ENCODE measurements around the gene BCL10. TPM values are rescaled to one million over a fixed set of nuclear protein-coding genes. Genes with fewer than 3 reads are reported as not detected.
"Not testable (repeated sequence)": the region's sequence is repeated elsewhere in the genome, so short reads cannot be mapped to it uniquely, and the experiment has no call there.

Gene BCL10
- total RNA-seq, 1 donor from 2014 or later, result 18.5 TPM

- H3K4me1 Mint-ChIP-seq, result peaks cover 35% of the 10 kb centered on the region
- H3K27ac Mint-ChIP-seq (ENCODE audit: unreplicated experiment), result peak overlapping the region; percentile 12
- H3K4me3 Mint-ChIP-seq, result peak overlapping the region; percentile 99
- TF ChIP-seq, protein P1, sequence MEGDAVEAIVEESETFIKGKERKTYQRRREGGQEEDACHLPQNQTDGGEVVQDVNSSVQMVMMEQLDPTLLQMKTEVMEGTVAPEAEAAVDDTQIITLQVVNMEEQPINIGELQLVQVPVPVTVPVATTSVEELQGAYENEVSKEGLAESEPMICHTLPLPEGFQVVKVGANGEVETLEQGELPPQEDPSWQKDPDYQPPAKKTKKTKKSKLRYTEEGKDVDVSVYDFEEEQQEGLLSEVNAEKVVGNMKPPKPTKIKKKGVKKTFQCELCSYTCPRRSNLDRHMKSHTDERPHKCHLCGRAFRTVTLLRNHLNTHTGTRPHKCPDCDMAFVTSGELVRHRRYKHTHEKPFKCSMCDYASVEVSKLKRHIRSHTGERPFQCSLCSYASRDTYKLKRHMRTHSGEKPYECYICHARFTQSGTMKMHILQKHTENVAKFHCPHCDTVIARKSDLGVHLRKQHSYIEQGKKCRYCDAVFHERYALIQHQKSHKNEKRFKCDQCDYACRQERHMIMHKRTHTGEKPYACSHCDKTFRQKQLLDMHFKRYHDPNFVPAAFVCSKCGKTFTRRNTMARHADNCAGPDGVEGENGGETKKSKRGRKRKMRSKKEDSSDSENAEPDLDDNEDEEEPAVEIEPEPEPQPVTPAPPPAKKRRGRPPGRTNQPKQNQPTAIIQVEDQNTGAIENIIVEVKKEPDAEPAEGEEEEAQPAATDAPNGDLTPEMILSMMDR (conservative IDR thresholded peaks at IDR 0.05), result no peak
- H3K36me3 Mint-ChIP-seq (ENCODE audit: low read depth), result peaks cover 21% of the 10 kb centered on the region
- H3K27me3 Mint-ChIP-seq (ENCODE audit: low read depth), result no peaks in the 10 kb centered on the region
- no peak for DNase-seq (ENCODE audit: low read depth, low spot score)
- H3K9me3 Mint-ChIP-seq, result peaks cover 5% of the 10 kb centered on the region
Observed at GRCh38 chr1:85258536-85259117, 17.8 kb downstream of the BCL10 start.

DNA sequence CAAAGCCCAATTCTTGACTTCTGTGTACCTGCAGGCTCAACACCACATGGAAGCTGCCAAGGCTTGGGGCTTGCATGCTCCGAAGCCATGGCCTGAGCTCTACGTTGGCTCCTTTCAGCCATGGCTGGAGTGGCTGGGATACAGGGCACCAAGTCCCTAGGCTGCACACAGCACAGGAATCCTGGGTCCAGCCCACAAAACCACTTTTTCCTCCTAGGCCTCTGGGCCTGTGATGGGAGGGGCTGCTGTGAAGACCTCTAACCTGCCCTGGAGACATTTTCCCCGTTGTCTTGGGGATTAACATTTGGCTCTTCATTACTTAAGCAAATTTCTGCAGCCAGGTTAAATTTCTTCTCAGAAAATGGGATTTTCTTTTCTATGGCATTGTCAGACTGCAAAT lies 27.4 kb downstream of the BCL10 start:
- peaks cover 24% of the 10 kb centered on the region for H3K36me3 Mint-ChIP-seq (ENCODE audit: low read depth)
- not testable (repeated sequence) for H3K27ac Mint-ChIP-seq (ENCODE audit: unreplicated experiment); H3K9me3 Mint-ChIP-seq; H3K4me3 Mint-ChIP-seq; H3K4me1 Mint-ChIP-seq; DNase-seq (ENCODE audit: low read depth, low spot score); H3K27me3 Mint-ChIP-seq (ENCODE audit: low read depth)

DNA sequence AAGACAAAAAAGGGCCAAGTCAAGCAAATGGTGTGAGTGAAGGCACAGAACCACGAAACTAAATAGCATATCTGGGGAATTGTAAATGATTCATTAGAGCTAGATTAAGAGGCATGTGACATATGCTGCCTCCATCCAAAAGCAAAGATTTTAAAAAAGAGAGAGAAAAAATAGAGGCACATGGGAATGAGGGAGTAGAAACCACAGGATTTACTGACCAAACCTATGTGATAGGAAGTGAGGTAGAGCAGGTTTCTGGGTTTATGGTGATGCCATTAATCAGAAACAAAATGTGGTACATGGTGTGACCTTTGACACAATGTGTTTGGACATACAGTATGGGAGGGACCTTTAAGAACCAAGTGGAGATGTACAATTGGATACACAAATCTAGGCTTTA lies 30.5 kb downstream of the BCL10 start:
- Mint-ChIP-seq H3K27me3 (ENCODE audit: low read depth) (no peaks in the 10 kb centered on the region), H3K4me3 (no peak overlapping the region), H3K4me1 (no peaks in the 10 kb centered on the region), H3K9me3 (peaks cover 6% of the 10 kb centered on the region), H3K36me3 (ENCODE audit: low read depth) (peaks cover 19% of the 10 kb centered on the region), H3K27ac (ENCODE audit: unreplicated experiment) (no peak overlapping the region)
- DNase-seq (ENCODE audit: low read depth, low spot score), result no peak
- TF ChIP-seq, protein P1 (conservative IDR thresholded peaks at IDR 0.05), result no peak

- Mint-ChIP-seq H3K4me3 (no peak overlapping the region), H3K27ac (ENCODE audit: unreplicated experiment) (no peak overlapping the region), H3K4me1 (no peaks in the 10 kb centered on the region)
Observed at GRCh38 chr1:85245456-85245855, 31.0 kb downstream of the BCL10 start.

GRCh38 chr1:85244271-85245061 lies 32.0 kb downstream of the BCL10 start:
- H3K9me3 Mint-ChIP-seq, result peaks cover 2% of the 10 kb centered on the region
- no peak for DNase-seq (ENCODE audit: low read depth, low spot score)
- TF ChIP-seq, protein P1 (conservative IDR thresholded peaks at IDR 0.05), result no peak
- H3K27me3 Mint-ChIP-seq (ENCODE audit: low read depth), result no peaks in the 10 kb centered on the region
- peaks cover 6% of the 10 kb centered on the region for H3K36me3 Mint-ChIP-seq (ENCODE audit: low read depth)
- no peak overlapping the region for H3K4me3 Mint-ChIP-seq
- H3K27ac Mint-ChIP-seq (ENCODE audit: unreplicated experiment), result peak overlapping the region; percentile 64
- H3K4me1 Mint-ChIP-seq, result no peaks in the 10 kb centered on the region

More at GRCh38 chr1:85245456-85245855, 31.0 kb downstream of the BCL10 start:
- Mint-ChIP-seq H3K36me3 (ENCODE audit: low read depth) (peaks cover 16% of the 10 kb centered on the region), H3K9me3 (peaks cover 6% of the 10 kb centered on the region), H3K27me3 (ENCODE audit: low read depth) (no peaks in the 10 kb centered on the region)
- no peak for DNase-seq (ENCODE audit: low read depth, low spot score)
- TF ChIP-seq, protein P1 (conservative IDR thresholded peaks at IDR 0.05), result no peak

GRCh38 chr1:85243372-85243771 lies 33.1 kb downstream of the BCL10 start:
- peaks cover 3% of the 10 kb centered on the region for H3K36me3 Mint-ChIP-seq (ENCODE audit: low read depth)
- H3K4me3 Mint-ChIP-seq, result no peak overlapping the region
- no peak overlapping the region for H3K27ac Mint-ChIP-seq (ENCODE audit: unreplicated experiment)
- no peaks in the 10 kb centered on the region for H3K9me3 Mint-ChIP-seq
- DNase-seq (ENCODE audit: low read depth, low spot score), result no peak
- no peaks in the 10 kb centered on the region for H3K27me3 Mint-ChIP-seq (ENCODE audit: low read depth)
- TF ChIP-seq, protein P1 (conservative IDR thresholded peaks at IDR 0.05), result no peak
- no peaks in the 10 kb centered on the region for H3K4me1 Mint-ChIP-seq
